Ishikawa (cell line): Measurements from ENCODE around the gene NPHP4.

Experiments used
- CEBPB ChIP-seq: IDR thresholded peaks from 2 replicates; pipeline ENCODE4 v1.6.1; 2012
- CREB1 ChIP-seq: IDR thresholded peaks from 2 replicates; pipeline ENCODE4 v1.6.1; 2012; ENCODE audit warnings: low read depth
- EGR1 ChIP-seq: IDR thresholded peaks from 2 replicates; pipeline ENCODE4 v1.6.1; 2012
- EP300 ChIP-seq: IDR thresholded peaks from 2 replicates; pipeline ENCODE4 v1.6.1; 2012; ENCODE audit warnings: borderline replicate concordance
- FOXM1 ChIP-seq: IDR thresholded peaks from 2 replicates; pipeline ENCODE4 v1.6.1; 2012; ENCODE audit warnings: low read depth, borderline replicate concordance
- NFIC ChIP-seq: IDR thresholded peaks from 2 replicates; pipeline ENCODE4 v1.6.1; 2012
- RAD21 ChIP-seq: IDR thresholded peaks from 2 replicates; pipeline ENCODE4 v1.6.1; 2012; ENCODE audit warnings: low read depth
- TAF1 ChIP-seq: IDR thresholded peaks from 2 replicates; pipeline ENCODE4 v1.6.1; 2012; ENCODE audit warnings: low read depth, mild to moderate bottlenecking
- TCF12 ChIP-seq: IDR thresholded peaks from 2 replicates; pipeline ENCODE4 v1.6.1; 2012; ENCODE audit warnings: low read depth
- TEAD4 ChIP-seq: IDR thresholded peaks from 2 replicates; pipeline ENCODE4 v1.6.1; 2012
- YY1 ChIP-seq: IDR thresholded peaks from 2 replicates; pipeline ENCODE4 v1.6.1; 2012; ENCODE audit warnings: low read depth
- ZBTB7A ChIP-seq: IDR thresholded peaks from 2 replicates; pipeline ENCODE4 v1.6.1; 2012; ENCODE audit warnings: low read depth
- TF ChIP-seq, protein P1 (sequence below): IDR thresholded peaks from 2 replicates; pipeline ENCODE4 v1.6.1; 2012; ENCODE audit warnings: low read depth, mild to moderate bottlenecking
- TF ChIP-seq, protein P2 (sequence below): IDR thresholded peaks from 2 replicates; pipeline ENCODE4 v1.6.1; 2012
- TF ChIP-seq, protein P3 (sequence below): IDR thresholded peaks from 2 replicates; pipeline ENCODE4 v1.6.1; 2012

Gene NPHP4

DNA sequence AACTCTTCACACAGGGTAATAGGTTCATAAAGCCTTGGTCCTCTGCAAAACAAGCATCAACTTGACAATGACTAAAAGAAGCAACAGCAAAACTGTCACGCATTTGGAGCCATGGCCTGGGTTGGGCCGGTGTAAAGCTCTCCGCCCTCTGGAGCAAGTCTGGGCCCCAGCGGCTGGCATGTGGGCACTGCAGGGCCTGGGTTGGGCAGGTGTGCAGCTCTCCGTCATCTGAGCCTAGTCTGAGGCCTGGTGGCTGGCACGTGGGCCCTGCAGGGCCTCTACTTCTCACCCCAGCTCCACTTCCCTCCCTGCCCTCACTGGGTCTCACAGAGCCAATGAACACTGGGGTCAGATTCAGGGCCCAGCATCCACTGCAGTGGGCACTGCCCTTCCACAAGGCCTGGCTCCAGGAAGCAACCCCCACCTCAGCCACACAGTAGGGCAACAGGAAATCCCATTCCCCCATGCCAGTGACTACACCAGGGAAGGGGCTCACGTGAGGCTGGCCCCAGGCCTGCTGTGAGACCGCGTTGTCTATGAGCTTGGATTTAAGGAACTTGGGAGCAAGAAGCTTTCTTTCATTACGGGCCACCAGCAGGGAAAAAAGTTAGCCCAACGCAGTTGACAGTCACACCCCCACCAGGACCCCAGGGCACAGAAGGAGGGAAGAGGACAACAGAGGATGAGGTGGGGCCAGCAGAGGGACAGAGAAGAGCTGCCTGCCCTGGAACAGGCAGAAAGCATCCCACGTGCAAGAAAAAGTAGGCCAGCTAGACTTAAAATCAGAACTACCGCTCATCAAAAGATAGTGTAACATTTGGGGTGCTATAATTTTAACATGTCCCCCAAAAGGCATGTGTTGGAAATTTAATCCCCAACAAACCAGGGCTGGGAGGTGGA is 52.7 kb downstream of the NPHP4 start:
- TF ChIP-seq FOXM1 (no peak), TAF1 (no peak), TCF12 (no peak), CEBPB (no peak), ZBTB7A (no peak), EP300 (no peak), NFIC (no peak), EGR1 (no peak), TEAD4 (no peak), RAD21 (no peak), YY1 (no peak), CREB1 (no peak)
- TF ChIP-seq, protein P1, sequence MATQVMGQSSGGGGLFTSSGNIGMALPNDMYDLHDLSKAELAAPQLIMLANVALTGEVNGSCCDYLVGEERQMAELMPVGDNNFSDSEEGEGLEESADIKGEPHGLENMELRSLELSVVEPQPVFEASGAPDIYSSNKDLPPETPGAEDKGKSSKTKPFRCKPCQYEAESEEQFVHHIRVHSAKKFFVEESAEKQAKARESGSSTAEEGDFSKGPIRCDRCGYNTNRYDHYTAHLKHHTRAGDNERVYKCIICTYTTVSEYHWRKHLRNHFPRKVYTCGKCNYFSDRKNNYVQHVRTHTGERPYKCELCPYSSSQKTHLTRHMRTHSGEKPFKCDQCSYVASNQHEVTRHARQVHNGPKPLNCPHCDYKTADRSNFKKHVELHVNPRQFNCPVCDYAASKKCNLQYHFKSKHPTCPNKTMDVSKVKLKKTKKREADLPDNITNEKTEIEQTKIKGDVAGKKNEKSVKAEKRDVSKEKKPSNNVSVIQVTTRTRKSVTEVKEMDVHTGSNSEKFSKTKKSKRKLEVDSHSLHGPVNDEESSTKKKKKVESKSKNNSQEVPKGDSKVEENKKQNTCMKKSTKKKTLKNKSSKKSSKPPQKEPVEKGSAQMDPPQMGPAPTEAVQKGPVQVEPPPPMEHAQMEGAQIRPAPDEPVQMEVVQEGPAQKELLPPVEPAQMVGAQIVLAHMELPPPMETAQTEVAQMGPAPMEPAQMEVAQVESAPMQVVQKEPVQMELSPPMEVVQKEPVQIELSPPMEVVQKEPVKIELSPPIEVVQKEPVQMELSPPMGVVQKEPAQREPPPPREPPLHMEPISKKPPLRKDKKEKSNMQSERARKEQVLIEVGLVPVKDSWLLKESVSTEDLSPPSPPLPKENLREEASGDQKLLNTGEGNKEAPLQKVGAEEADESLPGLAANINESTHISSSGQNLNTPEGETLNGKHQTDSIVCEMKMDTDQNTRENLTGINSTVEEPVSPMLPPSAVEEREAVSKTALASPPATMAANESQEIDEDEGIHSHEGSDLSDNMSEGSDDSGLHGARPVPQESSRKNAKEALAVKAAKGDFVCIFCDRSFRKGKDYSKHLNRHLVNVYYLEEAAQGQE, result no peak
- TF ChIP-seq, protein P2, sequence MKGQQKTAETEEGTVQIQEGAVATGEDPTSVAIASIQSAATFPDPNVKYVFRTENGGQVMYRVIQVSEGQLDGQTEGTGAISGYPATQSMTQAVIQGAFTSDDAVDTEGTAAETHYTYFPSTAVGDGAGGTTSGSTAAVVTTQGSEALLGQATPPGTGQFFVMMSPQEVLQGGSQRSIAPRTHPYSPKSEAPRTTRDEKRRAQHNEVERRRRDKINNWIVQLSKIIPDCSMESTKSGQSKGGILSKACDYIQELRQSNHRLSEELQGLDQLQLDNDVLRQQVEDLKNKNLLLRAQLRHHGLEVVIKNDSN, result no peak
- TF ChIP-seq, protein P3, sequence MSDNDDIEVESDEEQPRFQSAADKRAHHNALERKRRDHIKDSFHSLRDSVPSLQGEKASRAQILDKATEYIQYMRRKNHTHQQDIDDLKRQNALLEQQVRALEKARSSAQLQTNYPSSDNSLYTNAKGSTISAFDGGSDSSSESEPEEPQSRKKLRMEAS, result no peak

DNA sequence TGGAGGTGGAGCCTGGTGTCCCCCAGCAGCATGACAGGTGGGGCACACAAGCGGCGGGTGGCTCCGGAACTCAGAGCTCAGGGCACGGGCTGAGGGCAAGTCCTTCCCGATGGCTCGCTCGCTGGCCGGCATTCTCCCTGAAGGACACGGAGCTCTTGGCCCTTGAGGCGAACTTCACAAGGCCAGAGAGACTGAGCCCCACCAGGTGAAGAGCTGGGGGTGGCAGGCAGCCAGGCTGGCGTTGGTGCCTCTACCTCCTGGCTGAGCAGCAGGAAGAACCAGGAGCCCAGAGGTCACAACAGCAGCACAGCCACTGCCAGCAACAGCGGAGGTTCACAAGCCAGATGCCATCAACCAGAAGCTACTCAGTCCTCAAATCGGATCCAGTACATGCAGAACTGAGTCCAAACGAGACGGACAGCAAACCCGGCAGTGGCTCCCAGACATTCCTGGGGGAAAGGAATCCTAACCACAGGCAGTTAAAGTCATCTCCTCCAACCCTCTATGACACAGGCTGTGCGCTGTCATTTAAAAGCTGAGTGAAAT is 54.1 kb downstream of the NPHP4 start:
- TF ChIP-seq FOXM1, result no peak
- TF ChIP-seq ZBTB7A, result no peak
- TF ChIP-seq EGR1, result no peak
- TF ChIP-seq, protein P2, result no peak
- TF ChIP-seq RAD21, result no peak

DNA sequence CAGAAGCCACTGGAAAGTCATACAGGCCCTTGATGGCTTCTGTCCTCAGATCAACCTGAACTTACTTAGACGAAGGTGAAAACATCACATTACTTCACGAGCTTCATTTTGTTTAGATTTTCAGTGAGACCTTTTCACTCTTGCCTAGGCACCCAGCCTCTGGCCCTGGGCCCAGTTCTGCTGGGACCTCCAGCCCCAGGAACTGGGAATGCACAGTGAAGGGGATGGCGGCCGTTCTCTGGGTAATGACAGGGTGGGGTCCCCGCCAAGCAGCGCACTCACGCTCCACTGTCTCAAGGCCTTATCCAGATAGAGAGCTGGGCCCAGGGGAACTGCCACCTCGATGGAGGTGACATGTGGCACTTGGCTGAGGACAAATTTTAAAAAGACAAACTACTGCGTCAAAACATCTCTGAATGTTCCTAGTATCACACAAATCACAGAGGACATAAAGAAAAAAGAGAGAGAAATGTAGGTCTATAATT is 54.8 kb downstream of the NPHP4 start:
- TF ChIP-seq ZBTB7A (no peak), CREB1 (no peak), RAD21 (no peak), TCF12 (no peak)

DNA sequence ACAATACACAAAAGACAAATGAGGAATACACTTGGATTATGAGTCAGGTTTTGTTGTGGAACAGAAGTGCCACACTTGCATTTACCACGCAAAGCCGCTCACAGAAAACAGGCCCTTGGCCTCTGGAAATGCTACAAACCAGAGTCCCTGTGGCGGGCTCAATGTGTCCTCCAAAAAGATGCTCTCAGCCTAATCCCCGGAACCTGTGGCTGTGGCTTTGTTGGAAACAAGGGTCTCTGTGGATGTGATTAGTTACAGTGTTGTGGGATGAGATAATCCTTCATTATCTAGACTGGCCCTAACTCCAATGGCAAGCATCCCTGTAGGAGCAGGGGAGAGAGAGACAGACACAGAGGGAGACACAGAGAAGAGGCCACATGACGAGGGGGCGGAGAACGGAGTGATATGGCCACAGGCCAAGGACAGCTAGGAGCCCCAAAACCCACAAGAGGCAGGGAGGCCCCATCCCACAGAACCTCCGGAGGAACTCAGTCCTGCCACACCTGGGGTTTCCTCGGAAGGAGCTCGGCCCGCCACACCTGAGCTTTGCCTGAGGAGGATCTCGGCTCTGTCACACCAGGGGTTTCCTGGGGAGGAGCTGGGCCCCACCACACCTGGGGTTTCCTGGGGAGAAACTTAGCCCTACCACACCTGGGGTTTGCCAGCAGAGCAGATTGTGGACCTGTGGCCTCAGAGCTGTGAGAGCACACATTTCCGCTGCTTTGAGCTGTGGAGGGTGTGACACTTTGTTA is 55.4 kb downstream of the NPHP4 start:
- no peak for TF ChIP-seq NFIC
- no peak for TF ChIP-seq EP300
- no peak for TF ChIP-seq CEBPB
- TF ChIP-seq YY1, result no peak
- TF ChIP-seq TAF1, result no peak
- TF ChIP-seq, protein P2, result no peak
- no peak for TF ChIP-seq TCF12
- TF ChIP-seq RAD21, result no peak

DNA sequence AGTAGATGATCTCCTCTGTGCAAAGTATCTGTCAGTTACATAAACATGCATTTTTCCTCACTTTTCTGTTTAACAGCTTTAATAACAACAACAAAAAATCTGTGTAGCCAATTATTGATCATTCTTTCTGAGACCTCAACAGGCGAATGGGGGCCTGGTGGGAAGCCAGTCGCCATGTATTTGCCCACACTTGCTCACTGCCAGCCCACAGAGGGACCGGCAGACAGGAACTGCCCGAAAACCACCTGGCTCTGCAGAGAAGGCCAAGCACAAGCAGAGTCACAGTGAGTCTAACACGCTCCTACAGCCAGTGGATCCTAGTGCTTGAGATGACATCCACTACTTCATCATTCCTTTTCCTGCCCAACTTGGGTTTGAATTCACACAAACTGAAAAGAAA is 56.1 kb downstream of the NPHP4 start:
- TF ChIP-seq EGR1 (no peak), EP300 (no peak), CREB1 (no peak), CEBPB (no peak), RAD21 (no peak), YY1 (no peak), TCF12 (no peak), TEAD4 (no peak), FOXM1 (no peak), TAF1 (no peak), NFIC (no peak), ZBTB7A (no peak)
- TF ChIP-seq, protein P1, result no peak
- TF ChIP-seq, protein P3, result no peak
- TF ChIP-seq, protein P2, result no peak
